CD4-positive, CD25-positive, alpha-beta regulatory T cell (primary cell): ENCODE measurements around the gene SLCO2B1. TPM values are rescaled to one million over a fixed set of nuclear protein-coding genes. Genes with fewer than 3 reads are reported as not detected.
A peak's percentile ranks its signal among the peaks of the same experiment; 100 is the strongest.

Source experiments
- ATAC-seq, 2 donors: fragments of 150-1000 bp; cut with Tn5 transposase; one replicate each; pipeline ENCODE4 v1.10.0; 2021; ENCODE audit warnings: low read depth in 2 of 2, moderate number of reproducible peaks in 2 of 2, moderate library complexity in 1 of 2
- DNase-seq, 3 donors: peaks; one replicate each; pipeline versions ENCODE4 v3.0.0 to v3.0.0-alpha.2; 2012 to 2022; ENCODE audit warnings: mixed read lengths in 1 of 3
- H3K27ac ChIP-seq: one replicate; pipeline ENCODE4 v1.7.0; 2013; ENCODE audit warnings: mild to moderate bottlenecking, low read length; ENCODE audit not compliant: insufficient read depth, poor library complexity, severe bottlenecking
- H3K27me3 ChIP-seq: one replicate; pipeline ENCODE4 v1.7.0; 2013; ENCODE audit warnings: low read length; ENCODE audit not compliant: control insufficient read depth, insufficient read depth
- H3K36me3 ChIP-seq: one replicate; pipeline ENCODE4 v1.7.0; 2013; ENCODE audit warnings: mild to moderate bottlenecking, low read length, moderate library complexity; ENCODE audit not compliant: control insufficient read depth, insufficient read depth
- H3K4me1 ChIP-seq: 2 replicates; pipeline ENCODE4 v1.7.0; 2013; ENCODE audit warnings: mild to moderate bottlenecking, low read length; ENCODE audit not compliant: insufficient read depth, control insufficient read depth, poor library complexity, severe bottlenecking
- H3K4me3 ChIP-seq: one replicate; pipeline ENCODE4 v1.7.0; 2013; ENCODE audit warnings: low read depth, mild to moderate bottlenecking, low read length, moderate library complexity
- H3K9me3 ChIP-seq, 2 experiments: 1 replicate in 1 of 2; 2 replicates in 1 of 2; pipeline ENCODE4 v1.7.0; 2013; ENCODE audit warnings: low read length in 2 of 2, mild to moderate bottlenecking in 1 of 2, moderate library complexity in 1 of 2; ENCODE audit not compliant: control insufficient read depth in 2 of 2
- H3K27ac Mint-ChIP-seq, 3 donors: one replicate each; pipeline ENCODE4 v1.8.0; 2020 to 2022; ENCODE audit warnings: mild to moderate bottlenecking in 3 of 3, mixed read lengths in 3 of 3, moderate library complexity in 2 of 3
- H3K27me3 Mint-ChIP-seq: one replicate; pipeline ENCODE4 v1.8.0; 2022; ENCODE audit warnings: mild to moderate bottlenecking, mixed read lengths
- H3K36me3 Mint-ChIP-seq: one replicate; pipeline ENCODE4 v1.8.0; 2020; ENCODE audit warnings: mixed read lengths
- H3K4me1 Mint-ChIP-seq, 4 donors: one replicate each; pipeline ENCODE4 v1.8.0; 2020 to 2022; ENCODE audit warnings: mixed read lengths in 4 of 4, mild to moderate bottlenecking in 1 of 4
- H3K4me3 Mint-ChIP-seq, 4 donors: one replicate each; pipeline ENCODE4 v1.8.0; 2020 to 2022; ENCODE audit warnings: mild to moderate bottlenecking in 4 of 4, mixed read lengths in 4 of 4, moderate library complexity in 3 of 4
- H3K9me3 Mint-ChIP-seq, 7 donors: one replicate each; pipeline ENCODE4 v1.8.0; 2020 to 2022; ENCODE audit warnings: mixed read lengths in 7 of 7, mild to moderate bottlenecking in 3 of 7, moderate library complexity in 2 of 7
- polyA plus RNA-seq, 4 donors: library from polyadenylated mRNA; unstranded; fragments of 300-500 nt; fragmentation: Illumina TruSeq; gene quantifications; one replicate each; pipeline ENCODE4 v1.2.3, GENCODE V29; 2021
- total RNA-seq: library from RNA; stranded (reverse); gene quantifications from one replicate; pipeline ENCODE4 v1.2.3, GENCODE V29; 2022

SLCO2B1 gene
- total and polyA plus RNA-seq, 5 donors from 2014 or later: not detected

GRCh38 chr11:75140269-75141138, 10.4 kb upstream of the SLCO2B1 start:
- H3K4me1 Mint-ChIP-seq: peaks cover 4 to 51% (median 30%) of the 10 kb centered on the region in 4 donors
- ATAC-seq: peak in 1 of 2 donors; percentile 43
- no peaks in the 10 kb centered on the region for H3K9me3 ChIP-seq
- H3K4me3 ChIP-seq: no peak overlapping the region
- H3K4me1 ChIP-seq: peaks cover 35% of the 10 kb centered on the region
- H3K27me3 Mint-ChIP-seq: peaks cover 6% of the 10 kb centered on the region
- H3K36me3 Mint-ChIP-seq: no peaks in the 10 kb centered on the region
- no peaks in the 10 kb centered on the region for H3K27me3 ChIP-seq
- H3K4me3 Mint-ChIP-seq: no peak overlapping the region
- peak; percentile 58 to 75 (median 74) for DNase-seq
- H3K27ac Mint-ChIP-seq: peak overlapping the region in 1 of 3 donors; percentile 45
- H3K27ac ChIP-seq: no peak overlapping the region
- H3K9me3 Mint-ChIP-seq: peaks cover 0 to 2% (median 0%) of the 10 kb centered on the region in 7 donors
- no peaks in the 10 kb centered on the region for H3K36me3 ChIP-seq

GRCh38 chr11:75141166-75141565, 9.7 kb upstream of the SLCO2B1 start:
- peaks cover 6% of the 10 kb centered on the region for H3K27me3 Mint-ChIP-seq
- no peaks in the 10 kb centered on the region for H3K27me3 ChIP-seq
- H3K36me3 Mint-ChIP-seq: no peaks in the 10 kb centered on the region
- H3K9me3 ChIP-seq: no peaks in the 10 kb centered on the region
- H3K27ac Mint-ChIP-seq: peak overlapping the region in 1 of 3 donors; percentile 45
- peaks cover 4 to 52% (median 31%) of the 10 kb centered on the region in 4 donors for H3K4me1 Mint-ChIP-seq
- DNase-seq (no peak), ATAC-seq (no peak)
- no peak overlapping the region for H3K27ac ChIP-seq
- H3K9me3 Mint-ChIP-seq: peaks cover 0 to 2% (median 0%) of the 10 kb centered on the region in 7 donors
- peaks cover 35% of the 10 kb centered on the region for H3K4me1 ChIP-seq
- no peaks in the 10 kb centered on the region for H3K36me3 ChIP-seq
- H3K4me3 Mint-ChIP-seq: peak overlapping the region in 1 of 4 donors; percentile 59
- H3K4me3 ChIP-seq: no peak overlapping the region

GRCh38 chr11:75142714-75143419, 8.0 kb upstream of the SLCO2B1 start:
- no peaks in the 10 kb centered on the region for H3K9me3 Mint-ChIP-seq
- H3K27me3 ChIP-seq: no peaks in the 10 kb centered on the region

GRCh38 chr11:75143420-75143731, 7.5 kb upstream of the SLCO2B1 start:
- Mint-ChIP-seq H3K4me1 (peaks cover 4 to 52% (median 34%) of the 10 kb centered on the region in 4 donors), H3K36me3 (no peaks in the 10 kb centered on the region), H3K9me3 (no peaks in the 10 kb centered on the region), H3K27ac (peak overlapping the region; percentile 45 to 99 (median 91)), H3K4me3 (peak overlapping the region in 3 of 4 donors; percentile 17 to 67 (median 36)), H3K27me3 (peaks cover 6% of the 10 kb centered on the region)
- Histone ChIP-seq H3K9me3 (no peaks in the 10 kb centered on the region), H3K27me3 (no peaks in the 10 kb centered on the region), H3K27ac (peak overlapping the region; percentile 63), H3K36me3 (no peaks in the 10 kb centered on the region), H3K4me1 (peaks cover 35% of the 10 kb centered on the region), H3K4me3 (peak overlapping the region; percentile 60)
- ATAC-seq (no peak), DNase-seq (no peak)

More at GRCh38 chr11:75142714-75143419, 8.0 kb upstream of the SLCO2B1 start:
- Histone ChIP-seq H3K4me3 (peak overlapping the region; percentile 60), H3K36me3 (no peaks in the 10 kb centered on the region), H3K27ac (peak overlapping the region; percentile 63), H3K4me1 (peaks cover 35% of the 10 kb centered on the region), H3K9me3 (no peaks in the 10 kb centered on the region)
- ATAC-seq (peak; percentile 93 to 96), DNase-seq (peak; percentile 40 to 95 (median 46))
- H3K36me3 Mint-ChIP-seq: no peaks in the 10 kb centered on the region
- peak overlapping the region in 3 of 4 donors; percentile 17 to 67 (median 36) for H3K4me3 Mint-ChIP-seq
- peaks cover 6% of the 10 kb centered on the region for H3K27me3 Mint-ChIP-seq
- H3K27ac Mint-ChIP-seq: peak overlapping the region; percentile 45 to 99 (median 91)
- H3K4me1 Mint-ChIP-seq: peaks cover 4 to 52% (median 34%) of the 10 kb centered on the region in 4 donors

GRCh38 chr11:75144716-75145014, 6.2 kb upstream of the SLCO2B1 start:
- Mint-ChIP-seq H3K9me3 (no peaks in the 10 kb centered on the region), H3K4me1 (peaks cover 4 to 47% (median 34%) of the 10 kb centered on the region in 4 donors), H3K36me3 (no peaks in the 10 kb centered on the region), H3K27me3 (peaks cover 6% of the 10 kb centered on the region), H3K4me3 (no peak overlapping the region), H3K27ac (peak overlapping the region in 1 of 3 donors; percentile 99)
- no peak overlapping the region for H3K4me3 ChIP-seq
- H3K36me3 ChIP-seq: no peaks in the 10 kb centered on the region
- H3K4me1 ChIP-seq: peaks cover 35% of the 10 kb centered on the region
- no peaks in the 10 kb centered on the region for H3K9me3 ChIP-seq
- ATAC-seq: no peak
- H3K27me3 ChIP-seq: no peaks in the 10 kb centered on the region
- no peak for DNase-seq
- no peak overlapping the region for H3K27ac ChIP-seq

GRCh38 chr11:75145196-75145971, 5.5 kb upstream of the SLCO2B1 start:
- Mint-ChIP-seq H3K4me1 (peaks cover 4 to 46% (median 33%) of the 10 kb centered on the region in 4 donors), H3K9me3 (no peaks in the 10 kb centered on the region), H3K36me3 (no peaks in the 10 kb centered on the region), H3K4me3 (no peak overlapping the region), H3K27me3 (peaks cover 5% of the 10 kb centered on the region), H3K27ac (peak overlapping the region in 2 of 3 donors; percentile 16 to 67)
- Histone ChIP-seq H3K27me3 (no peaks in the 10 kb centered on the region), H3K4me1 (peaks cover 34% of the 10 kb centered on the region), H3K4me3 (no peak overlapping the region), H3K36me3 (no peaks in the 10 kb centered on the region), H3K27ac (no peak overlapping the region), H3K9me3 (no peaks in the 10 kb centered on the region)
- ATAC-seq: no peak
- no peak for DNase-seq

- Mint-ChIP-seq H3K27me3 (no peaks in the 10 kb centered on the region), H3K4me3 (no peak overlapping the region)
These were observed 4.9 kb upstream of the SLCO2B1 start for GRCh38 chr11:75145972-75146519.

More at GRCh38 chr11:75145972-75146519, 4.9 kb upstream of the SLCO2B1 start:
- Mint-ChIP-seq H3K36me3 (no peaks in the 10 kb centered on the region), H3K9me3 (no peaks in the 10 kb centered on the region), H3K27ac (peak overlapping the region in 2 of 3 donors; percentile 5 to 6), H3K4me1 (peaks cover 4 to 39% (median 29%) of the 10 kb centered on the region in 4 donors)
- ATAC-seq: no peak
- Histone ChIP-seq H3K4me3 (no peak overlapping the region), H3K9me3 (no peaks in the 10 kb centered on the region), H3K36me3 (no peaks in the 10 kb centered on the region), H3K27ac (no peak overlapping the region), H3K4me1 (peaks cover 28% of the 10 kb centered on the region), H3K27me3 (no peaks in the 10 kb centered on the region)
- no peak for DNase-seq
